Endothelial cell (in vitro differentiated cells): ENCODE results near the gene MND1. TPM values are rescaled to one million over a fixed set of nuclear protein-coding genes. Genes with fewer than 3 reads are reported as not detected.

Source experiments
- DNase-seq: peaks from one replicate; pipeline ENCODE4 v3.0.0; 2021; ENCODE audit warnings: low spot score
- H3K27ac Mint-ChIP-seq: one replicate; pipeline ENCODE4 v1.8.0; 2021; ENCODE audit warnings: mixed read lengths, inconsistent platforms; ENCODE audit not compliant: unreplicated experiment
- H3K27me3 Mint-ChIP-seq: one replicate; pipeline ENCODE4 v1.8.0; 2021; ENCODE audit warnings: mild to moderate bottlenecking, moderate library complexity, mixed read lengths, inconsistent platforms; ENCODE audit not compliant: unreplicated experiment
- H3K36me3 Mint-ChIP-seq: one replicate; pipeline ENCODE4 v1.8.0; 2021; ENCODE audit warnings: mild to moderate bottlenecking, low read depth, mixed read lengths, inconsistent platforms; ENCODE audit not compliant: unreplicated experiment
- H3K4me1 Mint-ChIP-seq: one replicate; pipeline ENCODE4 v1.8.0; 2021; ENCODE audit warnings: mild to moderate bottlenecking, mixed read lengths, inconsistent platforms; ENCODE audit not compliant: unreplicated experiment
- H3K4me3 Mint-ChIP-seq: one replicate; pipeline ENCODE4 v1.8.0; 2021; ENCODE audit warnings: mild to moderate bottlenecking, mixed read lengths, inconsistent platforms; ENCODE audit not compliant: unreplicated experiment
- H3K9me3 Mint-ChIP-seq: one replicate; pipeline ENCODE4 v1.8.0; 2021; ENCODE audit warnings: mixed read lengths, inconsistent platforms; ENCODE audit not compliant: unreplicated experiment
- CTCF ChIP-seq: fragments of 200-600 bp; sonication (generic); IDR thresholded peaks from one replicate; pipeline ENCODE4 v1.5.0; 2021; ENCODE audit warnings: antibody characterized with exemption; ENCODE audit not compliant: unreplicated experiment
- total RNA-seq: library from RNA; stranded (reverse); fragmentation: NEBNext Ultra II Directional; extraction: Animal tissue kit (Norgen Biotek cat#: 25700); gene quantifications from one replicate; pipeline ENCODE4 v1.2.1, GENCODE V29; 2021; ENCODE audit not compliant: unreplicated experiment

The MND1 gene
- total RNA-seq, 1 donor from 2014 or later: 5.5 TPM

GRCh38 chr4:153325558-153325957 is 18.9 kb upstream of the MND1 start:
- no peak for DNase-seq
- Mint-ChIP-seq H3K9me3 (no peaks in the 10 kb centered on the region), H3K4me3 (no peak overlapping the region), H3K36me3 (no peaks in the 10 kb centered on the region), H3K4me1 (no peaks in the 10 kb centered on the region), H3K27ac (no peak overlapping the region), H3K27me3 (no peaks in the 10 kb centered on the region)
- TF ChIP-seq CTCF: no peak

GRCh38 chr4:153326513-153326912 is 18.0 kb upstream of the MND1 start:
- H3K27me3 Mint-ChIP-seq: no peaks in the 10 kb centered on the region
- H3K4me3 Mint-ChIP-seq: no peak overlapping the region
- no peaks in the 10 kb centered on the region for H3K9me3 Mint-ChIP-seq
- H3K27ac Mint-ChIP-seq: no peak overlapping the region
- TF ChIP-seq CTCF: no peak
- H3K4me1 Mint-ChIP-seq: no peaks in the 10 kb centered on the region
- H3K36me3 Mint-ChIP-seq: no peaks in the 10 kb centered on the region
- DNase-seq: no peak

- no peaks in the 10 kb centered on the region for H3K27me3 Mint-ChIP-seq
These were observed 17.2 kb upstream of the MND1 start for GRCh38 chr4:153327247-153327646.

GRCh38 chr4:153332936-153333335 is 11.6 kb upstream of the MND1 start:
- TF ChIP-seq CTCF: no peak
- no peak overlapping the region for H3K4me3 Mint-ChIP-seq
- no peaks in the 10 kb centered on the region for H3K4me1 Mint-ChIP-seq
- no peak overlapping the region for H3K27ac Mint-ChIP-seq
- H3K27me3 Mint-ChIP-seq: no peaks in the 10 kb centered on the region
- no peaks in the 10 kb centered on the region for H3K36me3 Mint-ChIP-seq
- H3K9me3 Mint-ChIP-seq: no peaks in the 10 kb centered on the region
- DNase-seq: no peak

More at GRCh38 chr4:153327247-153327646, 17.2 kb upstream of the MND1 start:
- Mint-ChIP-seq H3K36me3 (no peaks in the 10 kb centered on the region), H3K9me3 (no peaks in the 10 kb centered on the region), H3K27ac (no peak overlapping the region), H3K4me3 (no peak overlapping the region), H3K4me1 (no peaks in the 10 kb centered on the region)
- no peak for DNase-seq
- TF ChIP-seq CTCF: no peak

GRCh38 chr4:153333874-153334273 is 10.6 kb upstream of the MND1 start:
- no peaks in the 10 kb centered on the region for H3K27me3 Mint-ChIP-seq

More at GRCh38 chr4:153333874-153334273, 10.6 kb upstream of the MND1 start:
- H3K9me3 Mint-ChIP-seq: no peaks in the 10 kb centered on the region
- no peak for DNase-seq
- no peaks in the 10 kb centered on the region for H3K4me1 Mint-ChIP-seq
- H3K36me3 Mint-ChIP-seq: no peaks in the 10 kb centered on the region
- H3K27ac Mint-ChIP-seq: no peak overlapping the region
- no peak for TF ChIP-seq CTCF
- no peak overlapping the region for H3K4me3 Mint-ChIP-seq
